Hair follicle dermal papilla cell (primary cell): ENCODE measurements around the gene SELENOW. TPM values are rescaled to one million over a fixed set of nuclear protein-coding genes. Genes with fewer than 3 reads are reported as not detected.

ENCODE experiments used
- small RNA-seq: library from RNA; depleted of rRNA; stranded (forward); fragments of <200 nt; gene quantifications from one replicate; pipeline ENCODE3, GENCODE V24; 2012
- total RNA-seq: library from RNA; depleted of rRNA; stranded (reverse); fragments of >200 nt; gene quantifications from 2 replicates; pipeline ENCODE4 v1.2.3, GENCODE V29; 2012

The SELENOW gene
- 127 and 158 TPM in 2 replicates for total RNA-seq

DNA sequence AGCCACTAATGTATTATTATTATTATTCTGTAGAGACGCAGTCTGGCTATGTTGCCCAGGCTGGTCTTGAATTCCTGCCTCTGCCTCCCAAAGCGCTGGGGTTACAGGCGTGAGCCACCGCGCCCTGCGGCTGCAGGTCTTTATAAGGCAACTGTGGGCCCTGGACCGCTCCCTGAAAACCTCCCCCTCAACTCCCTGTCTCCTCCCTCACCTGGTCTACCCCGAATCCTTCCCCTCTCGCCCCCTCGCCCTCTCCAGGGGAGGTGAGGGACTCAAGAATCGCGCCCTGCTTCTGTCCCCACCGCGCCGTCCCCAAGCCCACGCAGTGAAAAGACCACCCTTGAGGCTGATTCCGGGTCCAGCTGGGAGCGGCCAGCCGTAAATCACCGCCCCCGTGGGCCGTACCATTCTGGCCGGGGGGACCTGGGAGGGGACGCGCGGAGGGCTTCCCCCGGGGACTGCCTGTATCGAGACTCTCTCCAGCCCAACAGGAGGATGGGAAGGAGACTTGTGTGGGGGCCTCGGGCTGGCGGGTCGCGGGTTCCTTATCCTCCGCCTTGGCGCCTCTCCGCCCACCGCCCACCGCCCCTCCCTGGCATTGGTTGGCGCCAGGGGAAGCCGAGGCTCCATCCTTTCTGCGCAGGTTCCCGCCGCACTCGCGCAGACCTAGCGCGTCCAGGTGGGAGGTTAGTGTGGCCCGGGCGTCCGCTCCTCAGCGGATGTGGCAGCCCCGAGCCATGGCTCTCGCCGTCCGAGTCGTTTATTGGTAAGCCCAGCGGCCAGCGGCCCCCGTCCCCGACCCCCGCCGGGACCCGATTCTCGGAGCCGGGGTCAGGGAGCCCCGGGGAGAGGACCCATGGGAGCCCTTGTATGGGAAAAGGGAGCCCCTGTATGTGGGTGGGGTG, at the start of gene SELENOW:
Gene SELENOW (plus strand): TSS at position 655 of the 905 bp plus-strand sequence. CDS start 83 bp downstream, at position 738.

GRCh38 chr19:47745010-47745901, 33.2 kb upstream of the SELENOW start, which contains the start of gene NOP53:
Gene NOP53, plus strand, starts transcription at chr19:47745546. Its CDS starts 14 bp downstream, at chr19:47745560.

DNA sequence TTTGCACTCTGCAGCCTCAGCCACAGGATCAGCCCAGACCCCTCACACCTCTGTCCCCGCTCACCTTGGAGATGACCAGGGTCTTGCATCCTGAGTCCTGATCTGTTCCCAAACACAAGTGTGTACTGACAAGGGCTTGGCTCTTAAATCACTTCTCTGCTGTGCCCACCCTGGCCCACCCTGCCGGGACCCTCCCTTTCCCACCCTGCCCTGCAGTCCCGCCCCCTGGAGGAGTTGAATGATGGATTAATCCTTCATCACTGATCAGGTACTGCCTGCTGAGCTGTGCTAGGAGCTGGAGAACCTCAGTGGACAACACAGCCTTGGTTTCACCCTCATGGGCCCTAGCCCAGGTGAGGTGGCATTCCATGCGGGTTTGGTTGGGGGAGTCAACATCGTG, 25.9 kb downstream of the SELENOW start, which contains the start of gene TPRX1:
Gene TPRX1 (minus strand): TSS at position 101 of the 400 bp plus-strand sequence. CDS start 12 bp downstream, at position 89.

DNA sequence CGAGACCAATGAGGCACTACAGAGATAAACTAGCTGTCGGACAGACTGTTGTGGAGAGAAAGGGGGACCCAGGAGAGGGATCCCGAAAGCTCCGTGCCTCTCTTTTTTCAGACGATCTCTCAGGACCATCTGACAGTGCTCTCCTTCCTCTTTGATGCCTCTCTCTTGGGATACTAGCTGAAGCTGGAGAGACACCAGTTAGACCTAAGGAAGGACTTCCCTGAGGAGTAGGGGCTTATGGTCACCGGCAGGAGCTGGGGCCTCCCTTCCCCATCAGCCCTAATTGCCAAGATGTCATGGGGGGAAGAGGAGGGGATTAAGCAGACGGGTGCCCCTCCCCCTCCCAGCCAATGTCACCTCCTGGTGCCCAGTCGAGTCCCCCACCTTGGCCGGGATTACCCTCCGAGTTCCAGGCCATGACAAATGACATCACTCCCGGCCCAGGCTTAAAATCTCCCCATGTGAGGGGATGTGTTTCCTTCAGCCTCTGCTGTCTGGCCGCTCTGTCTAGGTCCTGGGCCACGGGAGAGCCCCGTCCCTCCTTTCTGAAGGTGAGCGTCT, 43.0 kb downstream of the SELENOW start, which contains the start of gene CRX:
Gene CRX (plus strand): TSS at position 478 of the 561 bp plus-strand sequence. CDS start 12,507 bp downstream, outside the sequence.

Small RNAs within 50 kb of the gene (small RNA-seq; reads per million reads assigned to genes)
- not detected for gene AC008745.1
- gene SNORD23 = not detected

Other genes starting within 250 kb of the SELENOW start
- gene ZNF541, start 205.6 kb upstream of the SELENOW start, total RNA-seq = not detected in 2 replicates
- 12.0 and 14.9 TPM in 2 replicates for gene BICRA, start 169.6 kb upstream of the SELENOW start, total RNA-seq
- gene EHD2, start 65.3 kb upstream of the SELENOW start, total RNA-seq = 230 and 251 TPM in 2 replicates
- 106 and 110 TPM in 2 replicates for gene NOP53, start 33.2 kb upstream of the SELENOW start, total RNA-seq
- gene TPRX1, start 25.8 kb downstream of the SELENOW start, total RNA-seq = not detected in 2 replicates
- gene CRX, start 43.2 kb downstream of the SELENOW start, total RNA-seq = not detected in 2 replicates
- not detected in 2 replicates for gene TPRX2, start 80.5 kb downstream of the SELENOW start, total RNA-seq
- not detected in 2 replicates for gene SULT2A1, start 107.6 kb downstream of the SELENOW start, total RNA-seq
- not detected in 2 replicates for gene BSPH1, start 213.5 kb downstream of the SELENOW start, total RNA-seq
- not detected in 2 replicates for gene ELSPBP1, start 215.9 kb downstream of the SELENOW start, total RNA-seq